NCI-H460 (cell line): ENCODE measurements around the gene FAT2. TPM values are rescaled to one million over a fixed set of nuclear protein-coding genes. Genes with fewer than 3 reads are reported as not detected.
"Not testable (repeated sequence)": the region's sequence is repeated elsewhere in the genome, so short reads cannot be mapped to it uniquely, and the experiment has no call there.

Source experiments
- DNase-seq: peaks from one replicate; pipeline ENCODE4 v3.0.0-alpha.2; 2016; ENCODE audit warnings: low read depth; ENCODE audit errors: extremely low read depth
- total RNA-seq: library from RNA; depleted of rRNA; stranded (reverse); fragments of >200 nt; shearing (Covaris generic); gene quantifications from 2 replicates; pipeline ENCODE4 v1.2.3, GENCODE V29; 2014

FAT2 gene
- total RNA-seq, 1 experiment from 2014 or later = not detected

GRCh38 chr5:151615431-151615830 lies 24.3 kb upstream of the FAT2 start:
- DNase-seq = no peak

GRCh38 chr5:151614565-151614964 lies 23.4 kb upstream of the FAT2 start:
- DNase-seq = no peak

- no peak for DNase-seq
Measured at GRCh38 chr5:151612689-151613427, 21.7 kb upstream of the FAT2 start.

- no peak for DNase-seq
Measured at GRCh38 chr5:151611127-151611775, 20.1 kb upstream of the FAT2 start.

- DNase-seq = no peak
Measured at GRCh38 chr5:151608522-151608921, 17.4 kb upstream of the FAT2 start.

- no peak for DNase-seq
Measured at GRCh38 chr5:151607304-151607703, 16.2 kb upstream of the FAT2 start.

GRCh38 chr5:151605559-151605958 lies 14.4 kb upstream of the FAT2 start:
- DNase-seq = no peak

GRCh38 chr5:151602806-151603205 lies 11.7 kb upstream of the FAT2 start:
- DNase-seq = no peak

- no peak for DNase-seq
Measured at GRCh38 chr5:151601391-151601790, 10.3 kb upstream of the FAT2 start.

- DNase-seq = no peak
Measured at GRCh38 chr5:151600069-151600665, 9.0 kb upstream of the FAT2 start.

GRCh38 chr5:151598984-151599383 lies 7.9 kb upstream of the FAT2 start:
- DNase-seq = no peak

GRCh38 chr5:151598549-151598948 lies 7.4 kb upstream of the FAT2 start:
- no peak for DNase-seq

- no peak for DNase-seq
Measured at GRCh38 chr5:151597749-151598148, 6.6 kb upstream of the FAT2 start.

- DNase-seq = no peak
Measured at GRCh38 chr5:151596828-151597539, 5.9 kb upstream of the FAT2 start.

GRCh38 chr5:151595411-151595826 lies 4.3 kb upstream of the FAT2 start:
- DNase-seq = no peak

GRCh38 chr5:151592855-151593408 lies 1.8 kb upstream of the FAT2 start:
- DNase-seq = no peak

GRCh38 chr5:151589878-151590570 lies 1.1 kb downstream of the FAT2 start:
- no peak for DNase-seq

- DNase-seq = no peak
Measured at GRCh38 chr5:151587796-151588555, 3.2 kb downstream of the FAT2 start.

- no peak for DNase-seq
Measured at GRCh38 chr5:151585970-151586369, 5.2 kb downstream of the FAT2 start.

GRCh38 chr5:151585344-151585743 lies 5.8 kb downstream of the FAT2 start:
- not testable (repeated sequence) for DNase-seq
